GM12801 (cell line): ENCODE results near the gene OR1S2.
"Not testable (repeated sequence)": the region's sequence is repeated elsewhere in the genome, so short reads cannot be mapped to it uniquely, and the experiment has no call there.

ENCODE experiments used
- CTCF ChIP-seq: IDR thresholded peaks from one replicate; pipeline ENCODE4 v1.5.1; 2011; ENCODE audit warnings: control low read depth; ENCODE audit not compliant: insufficient read length; ENCODE audit errors: extremely low read depth

The OR1S2 gene

GRCh38 chr11:58204042-58204441 is at the start of gene OR1S2:
Gene OR1S2 (minus strand): TSS chr11:58204142. CDS start chr11:58204142, 0 bp downstream.
- TF ChIP-seq CTCF: no peak

- TF ChIP-seq CTCF: no peak
These were observed 40.0 kb upstream of the OR1S2 start for GRCh38 chr11:58243954-58244353.

GRCh38 chr11:58227956-58228615 is 24.1 kb upstream of the OR1S2 start:
- TF ChIP-seq CTCF: no peak

- no peak for TF ChIP-seq CTCF
These were observed 18.8 kb upstream of the OR1S2 start for GRCh38 chr11:58222721-58223120.

GRCh38 chr11:58216476-58216875 is 12.5 kb upstream of the OR1S2 start:
- TF ChIP-seq CTCF: no peak

GRCh38 chr11:58212420-58212819 is 8.5 kb upstream of the OR1S2 start, which contains the start of gene OR1S1:
Gene OR1S1 (plus strand): TSS chr11:58212720.
- TF ChIP-seq CTCF: not testable (repeated sequence)

GRCh38 chr11:58199271-58199670 is 4.7 kb downstream of the OR1S2 start:
- no peak for TF ChIP-seq CTCF
